ENCODE measurements around the gene AKIRIN2. TPM values are rescaled to one million over a fixed set of nuclear protein-coding genes. Genes with fewer than 3 reads are reported as not detected.

Gene AKIRIN2
- total and polyA plus RNA-seq, 12 donors, result 14.8 to 56.0 (median 43.1) TPM

DNA sequence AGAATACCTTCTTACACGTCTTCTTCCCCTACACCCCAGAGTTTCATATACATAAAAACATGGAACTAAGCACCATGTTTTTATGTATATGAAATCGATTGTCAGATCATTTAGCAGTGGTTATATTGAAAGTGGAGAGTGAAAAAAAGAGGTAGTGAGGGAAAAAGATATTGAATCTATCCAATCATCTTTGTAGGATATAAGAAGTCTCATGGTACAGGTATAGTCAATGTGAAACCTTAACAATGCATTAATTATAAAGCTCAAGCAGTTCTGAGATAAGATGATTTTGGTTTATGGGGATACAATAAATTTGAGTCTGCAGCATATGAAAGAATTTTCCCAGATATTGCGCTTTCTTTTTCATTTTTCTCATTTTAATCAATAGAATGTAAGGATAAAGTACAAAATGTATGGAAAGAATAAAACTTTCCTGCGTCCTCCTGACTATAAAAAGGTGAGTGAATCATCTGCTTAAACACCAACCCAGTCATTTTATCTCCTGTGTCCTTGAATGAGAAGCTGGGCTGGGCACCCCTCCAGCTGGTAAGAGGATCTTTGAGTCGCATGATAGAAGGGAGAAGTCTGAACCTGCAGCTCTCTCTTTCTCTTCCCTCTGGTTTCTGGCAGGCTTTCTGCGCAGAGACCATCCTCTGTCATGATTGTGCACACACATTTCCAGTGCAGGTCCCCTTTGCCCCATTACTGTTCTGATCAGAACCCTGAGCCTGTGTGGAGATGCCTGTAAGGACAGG is 28.1 kb upstream of the AKIRIN2 start:
- TF ChIP-seq, protein P1, sequence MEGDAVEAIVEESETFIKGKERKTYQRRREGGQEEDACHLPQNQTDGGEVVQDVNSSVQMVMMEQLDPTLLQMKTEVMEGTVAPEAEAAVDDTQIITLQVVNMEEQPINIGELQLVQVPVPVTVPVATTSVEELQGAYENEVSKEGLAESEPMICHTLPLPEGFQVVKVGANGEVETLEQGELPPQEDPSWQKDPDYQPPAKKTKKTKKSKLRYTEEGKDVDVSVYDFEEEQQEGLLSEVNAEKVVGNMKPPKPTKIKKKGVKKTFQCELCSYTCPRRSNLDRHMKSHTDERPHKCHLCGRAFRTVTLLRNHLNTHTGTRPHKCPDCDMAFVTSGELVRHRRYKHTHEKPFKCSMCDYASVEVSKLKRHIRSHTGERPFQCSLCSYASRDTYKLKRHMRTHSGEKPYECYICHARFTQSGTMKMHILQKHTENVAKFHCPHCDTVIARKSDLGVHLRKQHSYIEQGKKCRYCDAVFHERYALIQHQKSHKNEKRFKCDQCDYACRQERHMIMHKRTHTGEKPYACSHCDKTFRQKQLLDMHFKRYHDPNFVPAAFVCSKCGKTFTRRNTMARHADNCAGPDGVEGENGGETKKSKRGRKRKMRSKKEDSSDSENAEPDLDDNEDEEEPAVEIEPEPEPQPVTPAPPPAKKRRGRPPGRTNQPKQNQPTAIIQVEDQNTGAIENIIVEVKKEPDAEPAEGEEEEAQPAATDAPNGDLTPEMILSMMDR (IDR thresholded peaks at IDR 0.05), result no peak
- H3K36me3 ChIP-seq, result no peaks in the 10 kb centered on the region
- no peaks in the 10 kb centered on the region for H3K27me3 ChIP-seq
- H3K4me1 ChIP-seq, result peaks cover 4 to 53% (median 19%) of the 10 kb centered on the region in 9 donors
- peak overlapping the region in 5 of 10 donors; percentile 26 to 55 (median 37) for H3K27ac ChIP-seq
- intact Hi-C loops (cut with DNase I), result no loop called here
- DNase-seq, result peak; percentile 60 to 67
- 63 to 67% methylated on average over 6 of the region's 6 CpGs for WGBS, 2 donors
- H3K9me3 ChIP-seq, result no peaks in the 10 kb centered on the region
- no peak overlapping the region for H3K4me3 ChIP-seq
- ATAC-seq, result peak in 7 of 8 donors; percentile 45 to 82 (median 72)

DNA sequence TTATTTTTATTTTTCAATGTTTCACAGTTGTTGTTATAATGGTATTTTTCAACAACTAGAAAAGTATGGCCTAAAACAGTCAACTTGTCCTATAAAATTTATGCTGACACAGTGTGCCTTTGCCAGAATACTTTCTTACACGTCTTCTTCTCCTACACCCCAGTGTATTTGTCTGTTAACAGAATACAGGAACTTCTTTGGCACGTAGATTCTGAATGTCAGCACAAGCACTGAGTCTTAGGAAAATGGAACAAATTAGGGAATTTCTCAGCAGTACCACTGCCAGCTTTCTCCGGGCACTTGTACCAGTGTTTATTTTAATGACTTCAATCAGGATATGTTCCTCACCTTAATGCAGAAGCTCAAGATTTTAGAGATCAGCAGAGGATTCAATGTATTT is 26.7 kb upstream of the AKIRIN2 start:
- TF ChIP-seq, protein P1 (IDR thresholded peaks at IDR 0.05), result no peak
- Histone ChIP-seq H3K36me3 (no peaks in the 10 kb centered on the region), H3K27me3 (no peaks in the 10 kb centered on the region), H3K4me1 (peaks cover 4 to 60% (median 22%) of the 10 kb centered on the region in 9 donors), H3K27ac (peak overlapping the region in 1 of 10 donors; percentile 24), H3K4me3 (no peak overlapping the region), H3K9me3 (no peaks in the 10 kb centered on the region)
- intact Hi-C loops (cut with DNase I), result no loop called here
- DNase-seq (no peak), ATAC-seq (no peak)
- WGBS, 2 donors, result 56 to 80% methylated on average over 3 of the region's 3 CpGs

DNA sequence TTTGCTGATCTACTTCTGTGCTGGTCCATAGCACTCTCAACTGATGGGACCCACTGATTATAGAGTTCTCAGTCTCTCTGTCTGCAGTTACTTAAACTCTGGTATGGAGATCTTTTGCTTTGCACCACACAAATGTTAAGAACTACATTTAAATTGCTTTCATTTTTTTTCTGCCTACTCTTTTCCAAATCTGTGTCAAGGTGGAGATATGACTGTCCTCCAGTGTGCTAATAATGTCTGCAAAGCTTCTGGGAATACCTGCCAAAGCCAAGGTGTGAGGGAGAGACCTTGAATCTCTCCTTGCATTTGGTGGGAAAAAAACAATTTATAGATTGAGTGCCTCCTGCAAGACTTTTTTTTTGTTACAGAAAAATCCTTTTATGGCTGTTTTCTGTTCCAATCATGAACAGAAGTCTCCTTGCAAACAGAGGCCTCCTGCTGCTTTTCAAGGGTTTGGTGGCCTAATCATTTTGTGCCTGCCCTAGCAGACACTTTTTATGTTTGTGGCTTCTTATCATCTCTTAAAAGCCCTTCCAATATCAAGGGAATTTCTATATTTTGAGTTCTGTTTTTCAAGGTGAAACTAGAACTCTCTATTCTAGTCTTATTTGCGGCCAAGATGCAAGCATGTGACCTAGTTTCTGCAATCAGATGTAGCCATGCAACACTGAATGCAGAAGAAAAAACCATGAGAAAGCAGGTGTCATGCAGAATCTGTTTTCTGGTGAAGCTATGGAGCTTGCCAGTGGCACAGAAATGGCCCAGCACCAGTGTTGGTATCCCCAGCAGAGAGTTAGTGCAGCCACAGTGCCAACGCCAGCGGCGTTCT is 23.2 kb upstream of the AKIRIN2 start:
- Histone ChIP-seq H3K4me1 (peaks cover 3 to 48% (median 10%) of the 10 kb centered on the region in 9 donors), H3K4me3 (no peak overlapping the region), H3K9me3 (no peaks in the 10 kb centered on the region), H3K36me3 (no peaks in the 10 kb centered on the region), H3K27ac (peak overlapping the region in 1 of 10 donors; percentile 46), H3K27me3 (no peaks in the 10 kb centered on the region)
- DNase-seq (no peak), ATAC-seq (no peak)
- TF ChIP-seq, protein P1 (IDR thresholded peaks at IDR 0.05), result no peak
- intact Hi-C loops (cut with DNase I), result no loop called here
- 87 to 92% methylated on average over 4 of the region's 4 CpGs for WGBS, 2 donors
